Loucy (cell line): ENCODE results near the gene DGKB.

Experiments used
- H2AFZ ChIP-seq: fragments of 200-600 bp; sonication (generic); 2 replicates; pipeline ENCODE4 v1.6.0; 2016; ENCODE audit warnings: antibody characterized with exemption, mild to moderate bottlenecking, low read length, moderate library complexity
- H3F3A ChIP-seq: fragments of 200-600 bp; 2 replicates; pipeline ENCODE4 v1.6.0; 2016; ENCODE audit warnings: antibody characterized with exemption, low read depth, mild to moderate bottlenecking
- H3K27me3 ChIP-seq: fragments of 200-600 bp; sonication (generic); 2 replicates; pipeline ENCODE4 v1.6.1; 2014; ENCODE audit warnings: low read length, mild to moderate bottlenecking; ENCODE audit not compliant: insufficient read depth, poor library complexity, severe bottlenecking
- H3K36me3 ChIP-seq: fragments of 200-600 bp; sonication (generic); 2 replicates; pipeline ENCODE4 v1.6.1; 2016; ENCODE audit warnings: low read length; ENCODE audit not compliant: insufficient read depth
- H3K4me1 ChIP-seq: fragments of 200-600 bp; sonication (generic); 2 replicates; pipeline ENCODE4 v1.5.1; 2014; ENCODE audit warnings: low read length, mild to moderate bottlenecking; ENCODE audit not compliant: insufficient read depth, poor library complexity, severe bottlenecking
- H3K4me2 ChIP-seq: fragments of 200-600 bp; sonication (generic); 2 replicates; pipeline ENCODE4 v1.6.0; 2014; ENCODE audit warnings: antibody characterized with exemption, low read length, low read depth, mild to moderate bottlenecking; ENCODE audit not compliant: poor library complexity, severe bottlenecking
- H3K4me3 ChIP-seq: fragments of 200-600 bp; sonication (generic); 2 replicates; pipeline ENCODE4 v1.5.1; 2014; ENCODE audit warnings: low read length, mild to moderate bottlenecking, mixed read lengths; ENCODE audit not compliant: poor library complexity, severe bottlenecking
- H3K79me2 ChIP-seq: fragments of 200-600 bp; sonication (generic); 2 replicates; pipeline ENCODE4 v1.6.1; 2014; ENCODE audit warnings: low read length; ENCODE audit not compliant: insufficient read depth
- H3K9ac ChIP-seq: fragments of 200-600 bp; sonication (generic); 2 replicates; pipeline ENCODE4 v1.6.0; 2014; ENCODE audit warnings: mild to moderate bottlenecking, low read depth, low read length, moderate library complexity; ENCODE audit not compliant: poor library complexity, severe bottlenecking
- H3K9me2 ChIP-seq: fragments of 200-600 bp; sonication (generic); replicated peaks from 2 replicates; pipeline ENCODE4 v1.6.1; 2016; ENCODE audit warnings: low read depth, low read length, mixed read lengths
- H3K9me3 ChIP-seq: fragments of 200-600 bp; sonication (generic); 2 replicates; pipeline ENCODE4 v1.6.1; 2014; ENCODE audit warnings: mild to moderate bottlenecking, antibody characterized with exemption, low read length, low read depth; ENCODE audit not compliant: insufficient read depth
- H4K20me1 ChIP-seq: fragments of 200-600 bp; sonication (generic); 2 replicates; pipeline ENCODE4 v1.6.0; 2014; ENCODE audit warnings: antibody characterized with exemption, low read length, mild to moderate bottlenecking; ENCODE audit not compliant: insufficient read depth, poor library complexity, severe bottlenecking
- EZH2phosphoT487 ChIP-seq: fragments of 200-600 bp; IDR thresholded peaks from 2 replicates; pipeline ENCODE4 v1.6.1; 2018; ENCODE audit warnings: antibody characterized with exemption, mild to moderate bottlenecking, moderate library complexity, borderline replicate concordance
- TF ChIP-seq, protein P1 (sequence below): fragments of 200-600 bp; sonication (generic); conservative IDR thresholded peaks from 2 replicates; pipeline ENCODE4 v1.5.1; 2014; ENCODE audit warnings: mild to moderate bottlenecking, antibody characterized with exemption, low read length

DGKB gene

DNA sequence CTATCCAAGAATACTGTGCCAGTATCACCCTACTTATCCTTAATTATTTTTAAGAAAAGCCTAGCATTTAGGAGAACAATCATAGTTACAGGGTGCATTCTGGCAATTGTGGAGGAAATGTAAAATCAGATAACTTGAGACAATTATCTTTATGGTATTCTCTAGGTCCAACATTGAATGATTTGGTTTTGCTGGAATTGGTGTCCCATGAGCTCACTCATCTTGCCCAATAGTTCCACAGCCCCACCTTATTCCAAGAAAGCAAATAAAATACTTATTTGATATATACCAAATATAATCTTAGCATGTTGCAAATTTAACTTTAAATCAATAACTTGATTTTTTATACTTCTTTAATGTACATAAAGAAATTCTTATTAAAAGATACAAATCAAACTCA lies 65.3 kb downstream of the DGKB start:
- no peak overlapping the region for H3K4me3 ChIP-seq
- TF ChIP-seq EZH2phosphoT487, result no peak
- TF ChIP-seq, protein P1, sequence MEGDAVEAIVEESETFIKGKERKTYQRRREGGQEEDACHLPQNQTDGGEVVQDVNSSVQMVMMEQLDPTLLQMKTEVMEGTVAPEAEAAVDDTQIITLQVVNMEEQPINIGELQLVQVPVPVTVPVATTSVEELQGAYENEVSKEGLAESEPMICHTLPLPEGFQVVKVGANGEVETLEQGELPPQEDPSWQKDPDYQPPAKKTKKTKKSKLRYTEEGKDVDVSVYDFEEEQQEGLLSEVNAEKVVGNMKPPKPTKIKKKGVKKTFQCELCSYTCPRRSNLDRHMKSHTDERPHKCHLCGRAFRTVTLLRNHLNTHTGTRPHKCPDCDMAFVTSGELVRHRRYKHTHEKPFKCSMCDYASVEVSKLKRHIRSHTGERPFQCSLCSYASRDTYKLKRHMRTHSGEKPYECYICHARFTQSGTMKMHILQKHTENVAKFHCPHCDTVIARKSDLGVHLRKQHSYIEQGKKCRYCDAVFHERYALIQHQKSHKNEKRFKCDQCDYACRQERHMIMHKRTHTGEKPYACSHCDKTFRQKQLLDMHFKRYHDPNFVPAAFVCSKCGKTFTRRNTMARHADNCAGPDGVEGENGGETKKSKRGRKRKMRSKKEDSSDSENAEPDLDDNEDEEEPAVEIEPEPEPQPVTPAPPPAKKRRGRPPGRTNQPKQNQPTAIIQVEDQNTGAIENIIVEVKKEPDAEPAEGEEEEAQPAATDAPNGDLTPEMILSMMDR, result no peak
- no peaks in the 10 kb centered on the region for H3K36me3 ChIP-seq
- no peak overlapping the region for H2AFZ ChIP-seq
- no peak overlapping the region for H3K4me2 ChIP-seq
- H3K4me1 ChIP-seq, result no peaks in the 10 kb centered on the region
- H3K79me2 ChIP-seq, result no peaks in the 10 kb centered on the region
- H3K9me2 ChIP-seq, result no peaks in the 10 kb centered on the region
- no peaks in the 10 kb centered on the region for H3K9me3 ChIP-seq
- H3K9ac ChIP-seq, result no peak overlapping the region
- H3F3A ChIP-seq, result no peaks in the 10 kb centered on the region
- no peaks in the 10 kb centered on the region for H3K27me3 ChIP-seq
- no peaks in the 10 kb centered on the region for H4K20me1 ChIP-seq

DNA sequence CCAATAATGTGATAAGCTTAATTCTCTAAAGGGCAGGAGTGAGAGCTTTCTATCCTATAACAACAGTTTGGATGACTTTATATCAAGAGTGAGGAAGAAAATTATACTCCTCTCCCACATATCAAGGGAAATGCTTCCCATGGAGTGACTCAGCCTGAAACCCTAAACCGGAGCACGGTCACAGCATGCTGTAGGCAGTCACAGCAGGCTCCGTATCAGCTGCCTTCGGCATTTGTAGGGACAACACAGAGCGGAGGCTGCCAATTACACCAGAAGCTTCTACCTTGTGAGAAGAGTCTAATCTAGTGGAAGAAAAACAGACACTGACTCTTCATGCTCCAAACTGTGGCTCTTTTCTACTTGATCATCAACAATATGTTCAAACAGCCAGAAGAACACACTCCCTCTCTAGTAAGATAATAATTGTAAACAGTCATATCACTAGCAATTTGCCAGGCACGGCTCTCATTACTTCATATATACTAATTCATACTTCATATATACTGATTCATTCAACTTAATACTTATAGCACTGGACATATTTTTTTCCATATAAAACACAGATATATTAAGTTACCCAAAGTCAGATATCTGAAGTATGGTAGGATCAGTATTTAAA lies 65.9 kb downstream of the DGKB start:
- no peak overlapping the region for H2AFZ ChIP-seq
- no peaks in the 10 kb centered on the region for H3F3A ChIP-seq
- H3K79me2 ChIP-seq, result no peaks in the 10 kb centered on the region
- no peak overlapping the region for H3K4me3 ChIP-seq
- no peak for TF ChIP-seq EZH2phosphoT487
- TF ChIP-seq, protein P1, result no peak
- H3K4me2 ChIP-seq, result no peak overlapping the region
- no peaks in the 10 kb centered on the region for H3K36me3 ChIP-seq
- no peaks in the 10 kb centered on the region for H3K4me1 ChIP-seq
- no peaks in the 10 kb centered on the region for H3K27me3 ChIP-seq
- no peaks in the 10 kb centered on the region for H4K20me1 ChIP-seq
- H3K9me2 ChIP-seq, result no peaks in the 10 kb centered on the region
- H3K9ac ChIP-seq, result no peak overlapping the region
- no peaks in the 10 kb centered on the region for H3K9me3 ChIP-seq

DNA sequence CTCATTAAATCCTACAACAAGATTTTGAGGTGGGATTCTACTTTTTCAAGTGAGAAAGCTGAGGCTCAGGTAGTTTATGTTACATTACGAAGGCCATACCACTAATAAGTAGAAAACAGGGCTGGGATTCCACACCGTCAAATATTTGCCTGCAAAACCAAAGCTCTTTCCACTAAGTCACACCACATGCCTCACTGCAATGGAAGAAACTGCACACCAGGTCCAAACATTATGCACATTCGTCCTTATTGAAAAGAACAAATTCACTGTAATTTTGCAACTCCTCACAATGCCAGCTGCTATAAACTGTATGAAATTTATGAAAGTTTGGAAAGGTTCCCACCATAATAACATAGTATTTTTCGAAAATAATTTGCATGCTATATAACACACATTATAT lies 66.5 kb downstream of the DGKB start:
- H3K4me2 ChIP-seq, result no peak overlapping the region
- no peak overlapping the region for H3K4me3 ChIP-seq
- H3F3A ChIP-seq, result no peaks in the 10 kb centered on the region

More for the DNA sequence above, 66.5 kb downstream of the DGKB start:
- H3K27me3 ChIP-seq, result no peaks in the 10 kb centered on the region
- H3K9me3 ChIP-seq, result no peaks in the 10 kb centered on the region
- H3K36me3 ChIP-seq, result no peaks in the 10 kb centered on the region
- no peaks in the 10 kb centered on the region for H3K4me1 ChIP-seq
- H3K9me2 ChIP-seq, result no peaks in the 10 kb centered on the region
- no peak for TF ChIP-seq EZH2phosphoT487
- TF ChIP-seq, protein P1, result no peak
- H4K20me1 ChIP-seq, result no peaks in the 10 kb centered on the region
- no peak overlapping the region for H2AFZ ChIP-seq
- H3K9ac ChIP-seq, result no peak overlapping the region
- H3K79me2 ChIP-seq, result no peaks in the 10 kb centered on the region
